ENCODE results near the gene IL18BP.

IL18BP gene

GRCh38 chr11:72045849-72046248 lies 47.1 kb downstream of the IL18BP start:
- no peak for DNase-seq (ENCODE audit: low spot score)

DNA sequence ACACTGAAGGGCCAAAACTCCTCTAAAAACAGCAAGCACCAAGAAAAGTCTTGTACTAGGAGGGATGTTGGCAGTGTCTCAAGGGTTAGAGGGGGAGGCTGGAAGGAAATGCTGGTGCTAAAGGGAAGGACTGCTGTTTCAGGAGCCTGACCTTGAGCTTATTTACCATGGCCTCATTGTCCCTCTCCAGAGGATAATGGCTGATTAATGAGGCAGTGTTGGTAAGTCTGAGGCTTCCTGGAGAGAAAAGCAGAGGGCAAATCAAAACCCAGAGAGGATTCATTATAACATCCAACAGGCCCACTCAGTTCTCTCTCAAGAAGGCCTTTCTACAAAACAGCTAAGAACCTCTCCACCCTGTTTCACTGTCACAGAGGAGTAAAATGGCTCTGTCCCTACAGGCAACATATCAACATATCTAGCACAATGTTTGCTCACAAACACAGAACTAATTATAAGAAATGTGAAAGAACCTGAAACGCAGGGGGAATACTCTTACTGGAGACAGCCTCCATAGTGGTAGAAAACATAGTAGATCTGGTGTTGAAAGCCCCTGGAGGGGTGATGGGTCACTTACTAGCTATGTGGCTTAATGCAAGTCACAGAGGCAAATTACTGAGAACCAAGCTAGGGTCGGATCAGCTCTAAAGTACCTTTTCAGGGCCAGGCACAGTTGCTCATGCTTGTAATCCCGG lies 50.2 kb downstream of the IL18BP start:
- no peak for DNase-seq (ENCODE audit: low spot score)

All from CD4-positive, alpha-beta T cell treated with Interleukin-2 at 100 ng/mL for 4 hours (primary cell).